ENCODE results near the gene GPHA2.

GPHA2 gene

GRCh38 chr11:64951529-64951928, 15.8 kb upstream of the GPHA2 start:
- H2AFZ ChIP-seq (ENCODE audit: low read length), result no peak overlapping the region
- no peak overlapping the region for H3K4me3 ChIP-seq (ENCODE audit: low read length in 2 of 2)
- no peak overlapping the region for H3K14ac ChIP-seq (ENCODE audit: low read length)
- no peaks in the 10 kb centered on the region for H3K9me3 ChIP-seq (replicated peaks in 1 of 2; ENCODE audit: control insufficient read depth in 2 of 2, insufficient read depth in 1 of 2, low read depth in 1 of 2, low read length in 2 of 2)
- H4K8ac ChIP-seq (ENCODE audit: low read depth, low read length), result no peak overlapping the region
- no peak overlapping the region for H2AK5ac ChIP-seq (ENCODE audit: low read depth, low read length)
- no peaks in the 10 kb centered on the region for H3K36me3 ChIP-seq (replicated peaks in 1 of 2; ENCODE audit: control insufficient read depth in 2 of 2, insufficient read depth in 2 of 2, low read length in 2 of 2)
- H3K27me3 ChIP-seq (ENCODE audit: control insufficient read depth in 3 of 3, insufficient read depth in 3 of 3, low read depth in 1 of 3, low read length in 3 of 3), result peaks cover 0 to 20% (median 0%) of the 10 kb centered on the region in 3 experiments
- no peak overlapping the region for H2BK5ac ChIP-seq (ENCODE audit: low read length)
- no peak overlapping the region for H3K9ac ChIP-seq (ENCODE audit: low read depth, low read length, poor library complexity)
- H3K18ac ChIP-seq (ENCODE audit: low read length), result no peak overlapping the region
- H4K91ac ChIP-seq (ENCODE audit: low read depth, low read length, poor library complexity), result no peak overlapping the region
- no peak overlapping the region for H2BK120ac ChIP-seq (ENCODE audit: low read depth, low read length)
- H3K27ac ChIP-seq (replicated peaks; ENCODE audit: low read length), result no peak overlapping the region
- no peak overlapping the region for H3K23ac ChIP-seq (ENCODE audit: low read depth, low read length, poor library complexity)
- H2BK15ac ChIP-seq (ENCODE audit: low read length), result no peak overlapping the region
- no peak for DNase-seq (ENCODE audit: low spot score)
- no peaks in the 10 kb centered on the region for H3K4me1 ChIP-seq (ENCODE audit: control insufficient read depth in 2 of 2, insufficient read depth in 1 of 2, low read depth in 1 of 2, low read length in 2 of 2)
- H3K4me2 ChIP-seq (ENCODE audit: insufficient read depth, low read length, poor library complexity, severe bottlenecking), result no peak overlapping the region
- WGBS, 2 donors (ENCODE audit: extremely low coverage in 2 of 2, insufficient read length in 2 of 2, insufficient replicate concordance in 1 of 2), result no CpG with 5 or more reads among the region's 4 CpGs
- no peak overlapping the region for H3K4ac ChIP-seq (ENCODE audit: low read length)
- no peaks in the 10 kb centered on the region for H3K79me1 ChIP-seq (ENCODE audit: low read depth, low read length)
- H2BK12ac ChIP-seq (ENCODE audit: low read length), result no peak overlapping the region

DNA sequence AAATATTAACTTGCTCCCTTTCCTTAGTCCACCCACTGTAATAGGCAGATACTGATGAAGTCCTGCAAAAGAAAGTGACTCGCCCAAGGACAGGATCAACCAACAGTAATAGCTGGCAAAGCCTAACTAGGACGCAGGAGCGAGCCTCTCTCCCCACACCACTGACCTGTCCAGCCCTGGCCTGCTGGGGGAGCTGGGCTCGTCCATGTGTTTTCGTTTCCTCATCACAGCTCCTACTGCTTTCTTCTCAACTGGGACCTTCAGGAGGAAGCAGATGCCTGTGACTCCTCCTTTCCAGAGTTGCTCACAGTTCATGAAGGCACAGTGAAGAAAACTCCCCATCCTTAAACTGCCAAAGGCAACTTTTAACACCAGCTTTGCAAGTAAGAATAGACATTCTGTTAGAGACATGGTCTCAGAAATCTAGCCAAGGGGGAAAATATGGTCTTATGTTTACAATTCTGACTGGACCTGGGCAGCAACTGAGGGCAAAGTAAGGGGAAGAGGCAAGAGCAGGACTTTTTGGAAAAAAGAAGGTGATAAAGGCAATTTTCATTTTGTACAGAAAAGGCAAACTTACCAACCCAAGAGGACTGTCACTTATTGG, 11.6 kb upstream of the GPHA2 start:
- H3K36me3 ChIP-seq (replicated peaks in 1 of 2; ENCODE audit: control insufficient read depth in 2 of 2, insufficient read depth in 2 of 2, low read length in 2 of 2), result no peaks in the 10 kb centered on the region
- DNase-seq (ENCODE audit: low spot score), result no peak
- H4K91ac ChIP-seq (ENCODE audit: low read depth, low read length, poor library complexity), result no peak overlapping the region
- H3K9ac ChIP-seq (ENCODE audit: low read depth, low read length, poor library complexity), result no peak overlapping the region
- no peak overlapping the region for H3K23ac ChIP-seq (ENCODE audit: low read depth, low read length, poor library complexity)
- H2BK15ac ChIP-seq (ENCODE audit: low read length), result no peak overlapping the region
- H3K9me3 ChIP-seq (replicated peaks in 1 of 2; ENCODE audit: control insufficient read depth in 2 of 2, insufficient read depth in 1 of 2, low read depth in 1 of 2, low read length in 2 of 2), result no peaks in the 10 kb centered on the region
- H3K4me1 ChIP-seq (ENCODE audit: control insufficient read depth in 2 of 2, insufficient read depth in 1 of 2, low read depth in 1 of 2, low read length in 2 of 2), result no peaks in the 10 kb centered on the region
- H4K8ac ChIP-seq (ENCODE audit: low read depth, low read length), result no peak overlapping the region
- peaks cover 0 to 35% (median 0%) of the 10 kb centered on the region in 3 experiments for H3K27me3 ChIP-seq (ENCODE audit: control insufficient read depth in 3 of 3, insufficient read depth in 3 of 3, low read depth in 1 of 3, low read length in 3 of 3)
- H3K4me3 ChIP-seq (ENCODE audit: low read length in 2 of 2), result no peak overlapping the region
- no peak overlapping the region for H2BK120ac ChIP-seq (ENCODE audit: low read depth, low read length)
- H3K27ac ChIP-seq (replicated peaks; ENCODE audit: low read length), result no peak overlapping the region
- no peak overlapping the region for H3K18ac ChIP-seq (ENCODE audit: low read length)
- WGBS, 2 donors (ENCODE audit: extremely low coverage in 2 of 2, insufficient read length in 2 of 2, insufficient replicate concordance in 1 of 2), result no CpG with 5 or more reads among the region's 5 CpGs
- H3K4me2 ChIP-seq (ENCODE audit: insufficient read depth, low read length, poor library complexity, severe bottlenecking), result no peak overlapping the region
- H3K4ac ChIP-seq (ENCODE audit: low read length), result no peak overlapping the region
- H2AFZ ChIP-seq (ENCODE audit: low read length), result no peak overlapping the region
- H3K14ac ChIP-seq (ENCODE audit: low read length), result no peak overlapping the region
- H2BK5ac ChIP-seq (ENCODE audit: low read length), result no peak overlapping the region
- no peak overlapping the region for H2BK12ac ChIP-seq (ENCODE audit: low read length)
- H2AK5ac ChIP-seq (ENCODE audit: low read depth, low read length), result no peak overlapping the region
- no peaks in the 10 kb centered on the region for H3K79me1 ChIP-seq (ENCODE audit: low read depth, low read length)

GRCh38 chr11:64936539-64936938, 846 bp upstream of the GPHA2 start:
- no peak overlapping the region for H3K4me3 ChIP-seq (ENCODE audit: low read length in 2 of 2)
- no peaks in the 10 kb centered on the region for H3K36me3 ChIP-seq (replicated peaks in 1 of 2; ENCODE audit: control insufficient read depth in 2 of 2, insufficient read depth in 2 of 2, low read length in 2 of 2)
- no peak overlapping the region for H4K8ac ChIP-seq (ENCODE audit: low read depth, low read length)
- H3K4me2 ChIP-seq (ENCODE audit: insufficient read depth, low read length, poor library complexity, severe bottlenecking), result no peak overlapping the region
- H2AK5ac ChIP-seq (ENCODE audit: low read depth, low read length), result no peak overlapping the region
- H3K27me3 ChIP-seq (ENCODE audit: control insufficient read depth in 3 of 3, insufficient read depth in 3 of 3, low read depth in 1 of 3, low read length in 3 of 3), result peaks cover 0 to 40% (median 0%) of the 10 kb centered on the region in 3 experiments
- H3K23ac ChIP-seq (ENCODE audit: low read depth, low read length, poor library complexity), result no peak overlapping the region
- no peak overlapping the region for H3K4ac ChIP-seq (ENCODE audit: low read length)
- H2BK15ac ChIP-seq (ENCODE audit: low read length), result no peak overlapping the region
- no peak for DNase-seq (ENCODE audit: low spot score)
- no peak overlapping the region for H2AFZ ChIP-seq (ENCODE audit: low read length)
- H3K18ac ChIP-seq (ENCODE audit: low read length), result no peak overlapping the region
- H4K91ac ChIP-seq (ENCODE audit: low read depth, low read length, poor library complexity), result no peak overlapping the region
- no peak overlapping the region for H2BK120ac ChIP-seq (ENCODE audit: low read depth, low read length)
- peaks cover 8 to 13% of the 10 kb centered on the region in 2 donors for H3K4me1 ChIP-seq (ENCODE audit: control insufficient read depth in 2 of 2, insufficient read depth in 1 of 2, low read depth in 1 of 2, low read length in 2 of 2)
- H2BK5ac ChIP-seq (ENCODE audit: low read length), result no peak overlapping the region
- H2BK12ac ChIP-seq (ENCODE audit: low read length), result no peak overlapping the region
- no peaks in the 10 kb centered on the region for H3K79me1 ChIP-seq (ENCODE audit: low read depth, low read length)
- no peak overlapping the region for H3K14ac ChIP-seq (ENCODE audit: low read length)
- no CpG with 5 or more reads among the region's 4 CpGs for WGBS, 2 donors (ENCODE audit: extremely low coverage in 2 of 2, insufficient read length in 2 of 2, insufficient replicate concordance in 1 of 2)
- no peaks in the 10 kb centered on the region for H3K9me3 ChIP-seq (replicated peaks in 1 of 2; ENCODE audit: control insufficient read depth in 2 of 2, insufficient read depth in 1 of 2, low read depth in 1 of 2, low read length in 2 of 2)
- no peak overlapping the region for H3K27ac ChIP-seq (replicated peaks; ENCODE audit: low read length)
- no peak overlapping the region for H3K9ac ChIP-seq (ENCODE audit: low read depth, low read length, poor library complexity)

- Histone ChIP-seq H3K4me3 (ENCODE audit: low read length in 2 of 2) (no peak overlapping the region), H2BK15ac (ENCODE audit: low read length) (peak overlapping the region; percentile 69), H3K9me3 (replicated peaks in 1 of 2; ENCODE audit: control insufficient read depth in 2 of 2, insufficient read depth in 1 of 2, low read depth in 1 of 2, low read length in 2 of 2) (no peaks in the 10 kb centered on the region), H4K91ac (ENCODE audit: low read depth, low read length, poor library complexity) (no peak overlapping the region), H2BK12ac (ENCODE audit: low read length) (peak overlapping the region; percentile 41), H3K9ac (ENCODE audit: low read depth, low read length, poor library complexity) (peak overlapping the region; percentile 84), H2BK120ac (ENCODE audit: low read depth, low read length) (no peak overlapping the region), H3K79me1 (ENCODE audit: low read depth, low read length) (no peaks in the 10 kb centered on the region), H2AK5ac (ENCODE audit: low read depth, low read length) (peak overlapping the region; percentile 89), H3K18ac (ENCODE audit: low read length) (peak overlapping the region; percentile 80), H3K4ac (ENCODE audit: low read length) (no peak overlapping the region), H2AFZ (ENCODE audit: low read length) (no peak overlapping the region), H3K27ac (replicated peaks; ENCODE audit: low read length) (no peak overlapping the region), H3K14ac (ENCODE audit: low read length) (no peak overlapping the region), H4K8ac (ENCODE audit: low read depth, low read length) (peak overlapping the region; percentile 92), H3K4me2 (ENCODE audit: insufficient read depth, low read length, poor library complexity, severe bottlenecking) (no peak overlapping the region), H3K23ac (ENCODE audit: low read depth, low read length, poor library complexity) (peak overlapping the region; percentile 37), H3K27me3 (ENCODE audit: control insufficient read depth in 3 of 3, insufficient read depth in 3 of 3, low read depth in 1 of 3, low read length in 3 of 3) (peaks cover 0 to 31% (median 0%) of the 10 kb centered on the region in 3 experiments), H2BK5ac (ENCODE audit: low read length) (no peak overlapping the region), H3K4me1 (ENCODE audit: control insufficient read depth in 2 of 2, insufficient read depth in 1 of 2, low read depth in 1 of 2, low read length in 2 of 2) (peaks cover 8 to 13% of the 10 kb centered on the region in 2 donors), H3K36me3 (replicated peaks in 1 of 2; ENCODE audit: control insufficient read depth in 2 of 2, insufficient read depth in 2 of 2, low read length in 2 of 2) (peaks cover 0 to 3% of the 10 kb centered on the region in 2 donors)
- no CpG with 5 or more reads among the region's 27 CpGs for WGBS, 2 donors (ENCODE audit: extremely low coverage in 2 of 2, insufficient read length in 2 of 2, insufficient replicate concordance in 1 of 2)
- no peak for DNase-seq (ENCODE audit: low spot score)
Observed at GRCh38 chr11:64934682-64935358, 873 bp downstream of the GPHA2 start.
